Esophagus muscularis mucosa (tissue), 4 donors: Measurements from ENCODE around the gene PGC.

ENCODE experiments used
- EP300 ChIP-seq: sonication (generic); formaldehyde crosslinking; IDR thresholded peaks from one replicate; pipeline ENCODE4 v1.6.1; 2017; ENCODE audit warnings: antibody characterized with exemption
- POLR2A ChIP-seq: fragments of 450-650 bp; IDR thresholded peaks from one replicate; pipeline ENCODE4 v1.6.1; 2017; ENCODE audit warnings: antibody characterized with exemption, moderate library complexity, mild to moderate bottlenecking, low read depth
- TF ChIP-seq, protein P1 (sequence below), 3 experiments: fragments of 200-600 bp in 2 of 3; fragments of 450-650 bp in 1 of 3; sonication (generic) in 2 of 3; IDR thresholded peaks; one replicate each; pipeline ENCODE4 v1.5.1; 2017 to 2019; ENCODE audit warnings: antibody characterized with exemption in 3 of 3, mild to moderate bottlenecking in 2 of 3, moderate library complexity in 1 of 3

DNA sequence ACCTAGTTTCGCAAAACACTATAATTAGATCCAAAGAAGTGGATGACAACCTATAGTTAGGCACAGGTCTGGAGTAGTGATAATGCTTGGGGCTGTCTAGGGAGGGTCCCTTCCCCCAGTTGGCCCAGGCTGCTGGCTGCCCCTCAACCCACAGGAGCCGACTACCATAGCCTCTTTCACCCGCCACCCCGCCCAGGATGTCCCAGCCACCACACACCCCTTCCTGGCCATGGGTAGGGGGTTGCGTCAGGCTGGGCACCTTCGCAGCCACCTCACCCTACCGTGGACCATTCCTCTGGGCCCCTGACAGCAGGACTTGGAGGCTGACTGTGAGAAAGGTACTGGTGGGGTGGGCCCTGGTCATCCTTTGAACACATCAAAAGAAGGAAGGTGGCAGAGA is 20.3 kb downstream of the PGC start:
- TF ChIP-seq EP300 (no peak), POLR2A (no peak)
- TF ChIP-seq, protein P1, sequence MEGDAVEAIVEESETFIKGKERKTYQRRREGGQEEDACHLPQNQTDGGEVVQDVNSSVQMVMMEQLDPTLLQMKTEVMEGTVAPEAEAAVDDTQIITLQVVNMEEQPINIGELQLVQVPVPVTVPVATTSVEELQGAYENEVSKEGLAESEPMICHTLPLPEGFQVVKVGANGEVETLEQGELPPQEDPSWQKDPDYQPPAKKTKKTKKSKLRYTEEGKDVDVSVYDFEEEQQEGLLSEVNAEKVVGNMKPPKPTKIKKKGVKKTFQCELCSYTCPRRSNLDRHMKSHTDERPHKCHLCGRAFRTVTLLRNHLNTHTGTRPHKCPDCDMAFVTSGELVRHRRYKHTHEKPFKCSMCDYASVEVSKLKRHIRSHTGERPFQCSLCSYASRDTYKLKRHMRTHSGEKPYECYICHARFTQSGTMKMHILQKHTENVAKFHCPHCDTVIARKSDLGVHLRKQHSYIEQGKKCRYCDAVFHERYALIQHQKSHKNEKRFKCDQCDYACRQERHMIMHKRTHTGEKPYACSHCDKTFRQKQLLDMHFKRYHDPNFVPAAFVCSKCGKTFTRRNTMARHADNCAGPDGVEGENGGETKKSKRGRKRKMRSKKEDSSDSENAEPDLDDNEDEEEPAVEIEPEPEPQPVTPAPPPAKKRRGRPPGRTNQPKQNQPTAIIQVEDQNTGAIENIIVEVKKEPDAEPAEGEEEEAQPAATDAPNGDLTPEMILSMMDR (IDR thresholded peaks at IDR 0.05) = no peak
